ENCODE data around the gene CDH13.

The CDH13 gene

GRCh38 chr16:83722456-83723183 lies 1095.9 kb downstream of the CDH13 start:
- in situ Hi-C loops (cut with MboI; ENCODE audit: low sequenced_read_pairs): no loop called here

GRCh38 chr16:83723244-83723643 lies 1096.5 kb downstream of the CDH13 start:
- in situ Hi-C loops (cut with MboI; ENCODE audit: low sequenced_read_pairs): no loop called here

- in situ Hi-C loops (cut with MboI; ENCODE audit: low sequenced_read_pairs): no loop called here
Measured at GRCh38 chr16:83723901-83724300, 1097.1 kb downstream of the CDH13 start.

- in situ Hi-C loops (cut with MboI; ENCODE audit: low sequenced_read_pairs): no loop called here
Measured at GRCh38 chr16:83724585-83724984, 1097.8 kb downstream of the CDH13 start.

GRCh38 chr16:83725313-83725712 lies 1098.5 kb downstream of the CDH13 start:
- in situ Hi-C loops (cut with MboI; ENCODE audit: low sequenced_read_pairs): no loop called here

GRCh38 chr16:83727018-83727417 lies 1100.2 kb downstream of the CDH13 start:
- in situ Hi-C loops (cut with MboI; ENCODE audit: low sequenced_read_pairs): no loop called here

- in situ Hi-C loops (cut with MboI; ENCODE audit: low sequenced_read_pairs): no loop called here
Measured at GRCh38 chr16:83727751-83728352, 1101.1 kb downstream of the CDH13 start.

GRCh38 chr16:83728492-83728891 lies 1101.7 kb downstream of the CDH13 start:
- in situ Hi-C loops (cut with MboI; ENCODE audit: low sequenced_read_pairs): no loop called here

- in situ Hi-C loops (cut with MboI; ENCODE audit: low sequenced_read_pairs): no loop called here
Measured at GRCh38 chr16:83730812-83731211, 1104.0 kb downstream of the CDH13 start.

- in situ Hi-C loops (cut with MboI; ENCODE audit: low sequenced_read_pairs): no loop called here
Measured at GRCh38 chr16:83732536-83732935, 1105.8 kb downstream of the CDH13 start.

GRCh38 chr16:83733301-83733700 lies 1106.5 kb downstream of the CDH13 start:
- in situ Hi-C loops (cut with MboI; ENCODE audit: low sequenced_read_pairs): no loop called here

GRCh38 chr16:83734136-83734535 lies 1107.4 kb downstream of the CDH13 start:
- in situ Hi-C loops (cut with MboI; ENCODE audit: low sequenced_read_pairs): no loop called here

GRCh38 chr16:83737729-83738354 lies 1111.1 kb downstream of the CDH13 start:
- in situ Hi-C loops (cut with MboI; ENCODE audit: low sequenced_read_pairs): no loop called here

- in situ Hi-C loops (cut with MboI; ENCODE audit: low sequenced_read_pairs): no loop called here
Measured at GRCh38 chr16:83738923-83739503, 1112.2 kb downstream of the CDH13 start.

- in situ Hi-C loops (cut with MboI; ENCODE audit: low sequenced_read_pairs): no loop called here
Measured at GRCh38 chr16:83742124-83742899, 1115.5 kb downstream of the CDH13 start.

- in situ Hi-C loops (cut with MboI; ENCODE audit: low sequenced_read_pairs): no loop called here
Measured at GRCh38 chr16:83743241-83743640, 1116.5 kb downstream of the CDH13 start.

- in situ Hi-C loops (cut with MboI; ENCODE audit: low sequenced_read_pairs): no loop called here
Measured at GRCh38 chr16:83743720-83744119, 1117.0 kb downstream of the CDH13 start.

GRCh38 chr16:83744441-83744981 lies 1117.7 kb downstream of the CDH13 start:
- in situ Hi-C loops (cut with MboI; ENCODE audit: low sequenced_read_pairs): no loop called here

GRCh38 chr16:83746611-83747010 lies 1119.8 kb downstream of the CDH13 start:
- in situ Hi-C loops (cut with MboI; ENCODE audit: low sequenced_read_pairs): no loop called here

- in situ Hi-C loops (cut with MboI; ENCODE audit: low sequenced_read_pairs): no loop called here
Measured at GRCh38 chr16:83747936-83748335, 1121.2 kb downstream of the CDH13 start.

GRCh38 chr16:83755391-83755790 lies 1128.6 kb downstream of the CDH13 start:
- in situ Hi-C loops (cut with MboI; ENCODE audit: low sequenced_read_pairs): no loop called here
